Sigmoid colon (tissue), 4 donors: ENCODE results near the gene SUB1.

Experiments used
- POLR2AphosphoS5 ChIP-seq, 4 donors: sonication (generic); formaldehyde crosslinking; IDR thresholded peaks; one replicate each; pipeline ENCODE4 v1.6.1; 2017; ENCODE audit warnings: antibody characterized with exemption in 4 of 4
- TF ChIP-seq, protein P1 (sequence below), 4 experiments: fragments of 450-650 bp in 3 of 4; fragments of 200-600 bp in 1 of 4; IDR thresholded peaks; one replicate each; pipeline ENCODE4 v1.5.1; 2016 to 2019; ENCODE audit warnings: antibody characterized with exemption in 4 of 4, mild to moderate bottlenecking in 3 of 4, moderate library complexity in 2 of 4

DNA sequence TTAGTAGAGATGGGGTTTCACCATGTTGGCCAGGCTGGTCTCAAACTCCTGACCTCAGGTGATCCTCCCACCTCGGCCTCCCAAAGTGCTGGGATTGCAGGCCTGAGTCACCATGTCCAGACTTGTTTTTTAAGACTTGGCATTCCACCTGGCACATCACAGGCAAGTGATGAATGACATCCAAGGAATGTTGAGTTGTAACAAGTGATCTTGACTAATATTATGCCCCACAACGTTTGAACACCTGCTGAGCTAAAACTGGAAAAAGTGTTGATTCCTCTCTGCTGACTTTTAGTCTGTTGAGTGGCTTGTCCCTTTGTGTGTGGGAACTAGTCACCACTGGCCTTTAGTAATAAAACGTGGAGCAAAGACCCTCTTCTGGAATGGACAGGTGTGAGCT lies 54.6 kb downstream of the SUB1 start:
- TF ChIP-seq, protein P1, sequence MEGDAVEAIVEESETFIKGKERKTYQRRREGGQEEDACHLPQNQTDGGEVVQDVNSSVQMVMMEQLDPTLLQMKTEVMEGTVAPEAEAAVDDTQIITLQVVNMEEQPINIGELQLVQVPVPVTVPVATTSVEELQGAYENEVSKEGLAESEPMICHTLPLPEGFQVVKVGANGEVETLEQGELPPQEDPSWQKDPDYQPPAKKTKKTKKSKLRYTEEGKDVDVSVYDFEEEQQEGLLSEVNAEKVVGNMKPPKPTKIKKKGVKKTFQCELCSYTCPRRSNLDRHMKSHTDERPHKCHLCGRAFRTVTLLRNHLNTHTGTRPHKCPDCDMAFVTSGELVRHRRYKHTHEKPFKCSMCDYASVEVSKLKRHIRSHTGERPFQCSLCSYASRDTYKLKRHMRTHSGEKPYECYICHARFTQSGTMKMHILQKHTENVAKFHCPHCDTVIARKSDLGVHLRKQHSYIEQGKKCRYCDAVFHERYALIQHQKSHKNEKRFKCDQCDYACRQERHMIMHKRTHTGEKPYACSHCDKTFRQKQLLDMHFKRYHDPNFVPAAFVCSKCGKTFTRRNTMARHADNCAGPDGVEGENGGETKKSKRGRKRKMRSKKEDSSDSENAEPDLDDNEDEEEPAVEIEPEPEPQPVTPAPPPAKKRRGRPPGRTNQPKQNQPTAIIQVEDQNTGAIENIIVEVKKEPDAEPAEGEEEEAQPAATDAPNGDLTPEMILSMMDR (IDR thresholded peaks at IDR 0.05) = no peak
- no peak for TF ChIP-seq POLR2AphosphoS5 (IDR thresholded peaks at IDR 0.05)
